NT2/D1 (cell line): ENCODE results near the gene SAA4.

Source experiments
- DNase-seq: peaks from one replicate; pipeline ENCODE4 v3.0.0-alpha.2; 2011; ENCODE audit warnings: low read depth, low spot score
- H3K27me3 ChIP-seq: 2 replicates; pipeline ENCODE4 v1.6.0; 2011; ENCODE audit warnings: mild to moderate bottlenecking; ENCODE audit not compliant: insufficient read length, insufficient read depth
- H3K36me3 ChIP-seq: 2 replicates; pipeline ENCODE4 v1.6.1; 2011; ENCODE audit warnings: mild to moderate bottlenecking, low read length, mixed read lengths; ENCODE audit not compliant: insufficient read depth, insufficient read length
- H3K4me1 ChIP-seq: 2 replicates; pipeline ENCODE4 v1.5.1; 2011; ENCODE audit not compliant: insufficient read depth, insufficient read length
- H3K4me3 ChIP-seq: 2 replicates; pipeline ENCODE4 v1.5.1; 2011; ENCODE audit warnings: low read depth; ENCODE audit not compliant: insufficient read length
- H3K9ac ChIP-seq: 2 replicates; pipeline ENCODE4 v1.6.0; 2011; ENCODE audit warnings: low read depth; ENCODE audit not compliant: insufficient read length
- H3K9me3 ChIP-seq: 2 replicates; pipeline ENCODE4 v1.5.1; 2011; ENCODE audit warnings: mild to moderate bottlenecking, low read length; ENCODE audit not compliant: insufficient read depth
- SUZ12 ChIP-seq: IDR thresholded peaks from 2 replicates; pipeline ENCODE4 v1.6.1; 2011; ENCODE audit not compliant: insufficient read length, insufficient read depth; ENCODE audit errors: extremely low read depth
- YY1 ChIP-seq: IDR thresholded peaks from 2 replicates; pipeline ENCODE4 v1.6.1; 2011; ENCODE audit not compliant: insufficient read length, insufficient read depth
- ZNF274 ChIP-seq: IDR thresholded peaks from 2 replicates; pipeline ENCODE4 v1.6.1; 2011; ENCODE audit warnings: mild to moderate bottlenecking, low read depth, low read length

SAA4 gene

GRCh38 chr11:18239655-18240054 is 3.1 kb upstream of the SAA4 start:
- no peak overlapping the region for H3K4me3 ChIP-seq
- no peaks in the 10 kb centered on the region for H3K36me3 ChIP-seq
- H3K27me3 ChIP-seq, result no peaks in the 10 kb centered on the region
- H3K9me3 ChIP-seq, result 0 out of 2 replicates have a peak, but pooled peaks cover 6% of the 10 kb centered on the region
- no peak for TF ChIP-seq SUZ12
- TF ChIP-seq ZNF274, result no peak
- no peak for TF ChIP-seq YY1
- H3K4me1 ChIP-seq, result no peaks in the 10 kb centered on the region
- DNase-seq, result no peak
- H3K9ac ChIP-seq, result no peak overlapping the region

GRCh38 chr11:18235394-18236334 is 938 bp downstream of the SAA4 start:
- no peak for TF ChIP-seq SUZ12
- TF ChIP-seq YY1, result no peak
- TF ChIP-seq ZNF274, result no peak

GRCh38 chr11:18233912-18234311 is 2.7 kb downstream of the SAA4 start:
- Histone ChIP-seq H3K9ac (no peak overlapping the region), H3K9me3 (no peaks in the 10 kb centered on the region), H3K36me3 (no peaks in the 10 kb centered on the region), H3K4me1 (no peaks in the 10 kb centered on the region), H3K4me3 (no peak overlapping the region), H3K27me3 (no peaks in the 10 kb centered on the region)
- TF ChIP-seq ZNF274 (no peak), YY1 (no peak)
- DNase-seq, result no peak

More at GRCh38 chr11:18235394-18236334, 938 bp downstream of the SAA4 start:
- no peaks in the 10 kb centered on the region for H3K27me3 ChIP-seq
- no peak for DNase-seq
- H3K36me3 ChIP-seq, result no peaks in the 10 kb centered on the region
- H3K9ac ChIP-seq, result no peak overlapping the region
- H3K4me3 ChIP-seq, result no peak overlapping the region
- H3K9me3 ChIP-seq, result no peaks in the 10 kb centered on the region
- no peaks in the 10 kb centered on the region for H3K4me1 ChIP-seq

- Histone ChIP-seq H3K27me3 (no peaks in the 10 kb centered on the region), H3K9ac (no peak overlapping the region), H3K9me3 (no peaks in the 10 kb centered on the region), H3K36me3 (no peaks in the 10 kb centered on the region), H3K4me3 (no peak overlapping the region), H3K4me1 (no peaks in the 10 kb centered on the region)
- TF ChIP-seq ZNF274, result no peak
- no peak for TF ChIP-seq SUZ12
- TF ChIP-seq YY1, result no peak
- no peak for DNase-seq
Observed at GRCh38 chr11:18230859-18231258, 5.7 kb downstream of the SAA4 start.

GRCh38 chr11:18229501-18229900 is 7.1 kb downstream of the SAA4 start:
- no peak overlapping the region for H3K9ac ChIP-seq
- no peaks in the 10 kb centered on the region for H3K27me3 ChIP-seq
- no peak for TF ChIP-seq YY1
- TF ChIP-seq SUZ12, result no peak
- no peak for TF ChIP-seq ZNF274
- H3K9me3 ChIP-seq, result no peaks in the 10 kb centered on the region
- no peaks in the 10 kb centered on the region for H3K36me3 ChIP-seq
- no peaks in the 10 kb centered on the region for H3K4me1 ChIP-seq
- H3K4me3 ChIP-seq, result no peak overlapping the region
- DNase-seq, result no peak

- TF ChIP-seq SUZ12 (no peak), ZNF274 (no peak), YY1 (no peak)
- H3K9ac ChIP-seq, result no peak overlapping the region
- no peaks in the 10 kb centered on the region for H3K27me3 ChIP-seq
- H3K36me3 ChIP-seq, result no peaks in the 10 kb centered on the region
- no peaks in the 10 kb centered on the region for H3K9me3 ChIP-seq
- no peak overlapping the region for H3K4me3 ChIP-seq
- DNase-seq, result no peak
- H3K4me1 ChIP-seq, result no peaks in the 10 kb centered on the region
Observed at GRCh38 chr11:18225913-18226312, 10.7 kb downstream of the SAA4 start.

GRCh38 chr11:18223591-18224387 is 12.8 kb downstream of the SAA4 start:
- Histone ChIP-seq H3K4me3 (no peak overlapping the region), H3K9ac (no peak overlapping the region), H3K27me3 (no peaks in the 10 kb centered on the region), H3K36me3 (no peaks in the 10 kb centered on the region), H3K9me3 (no peaks in the 10 kb centered on the region), H3K4me1 (no peaks in the 10 kb centered on the region)
- no peak for DNase-seq
- TF ChIP-seq YY1 (no peak), ZNF274 (no peak), SUZ12 (no peak)
